Measurements from ENCODE around the gene BABAM2. TPM values are rescaled to one million over a fixed set of nuclear protein-coding genes. Genes with fewer than 3 reads are reported as not detected.
A peak's percentile ranks its signal among the peaks of the same experiment; 100 is the strongest.

The BABAM2 gene
- total RNA-seq, 4 donors from 2014 or later = 35.0 to 70.5 (median 51.5) TPM

- DNase-seq = no peak
- Histone ChIP-seq H3K4me3 (no peak overlapping the region), H3K4me1 (peaks cover 0 to 15% (median 5%) of the 10 kb centered on the region in 4 donors), H3K9me3 (no peaks in the 10 kb centered on the region), H3K36me3 (no peaks in the 10 kb centered on the region), H3K27me3 (no peaks in the 10 kb centered on the region), H3K27ac (no peak overlapping the region)
- no peak for TF ChIP-seq CTCF (IDR thresholded peaks at IDR 0.05)
- no peak for TF ChIP-seq POLR2A (IDR thresholded peaks at IDR 0.05)
These were observed 62.5 kb downstream of the BABAM2 start for GRCh38 chr2:27953077-27953476.

GRCh38 chr2:27954221-27954673 lies 63.7 kb downstream of the BABAM2 start:
- Histone ChIP-seq H3K36me3 (no peaks in the 10 kb centered on the region), H3K4me1 (peaks cover 0 to 15% (median 5%) of the 10 kb centered on the region in 4 donors), H3K27me3 (no peaks in the 10 kb centered on the region), H3K9me3 (no peaks in the 10 kb centered on the region), H3K27ac (peak overlapping the region in 2 of 4 donors; percentile 40 to 44), H3K4me3 (no peak overlapping the region)
- no peak for TF ChIP-seq CTCF (IDR thresholded peaks at IDR 0.05)
- no peak for DNase-seq

GRCh38 chr2:27954771-27955383 lies 64.3 kb downstream of the BABAM2 start:
- peak in 2 of 3 donors; percentile 21 to 62 for DNase-seq
- Histone ChIP-seq H3K4me1 (peaks cover 0 to 19% (median 5%) of the 10 kb centered on the region in 4 donors), H3K4me3 (no peak overlapping the region), H3K27ac (peak overlapping the region; percentile 18 to 44 (median 40)), H3K36me3 (no peaks in the 10 kb centered on the region), H3K27me3 (no peaks in the 10 kb centered on the region), H3K9me3 (no peaks in the 10 kb centered on the region)
- TF ChIP-seq CTCF (IDR thresholded peaks at IDR 0.05) (peak in 3 of 6 experiments; percentile 7 to 27 (median 21)), POLR2A (IDR thresholded peaks at IDR 0.05) (no peak)

- Histone ChIP-seq H3K4me1 (peaks cover 0 to 26% (median 5%) of the 10 kb centered on the region in 4 donors), H3K4me3 (no peak overlapping the region), H3K9me3 (no peaks in the 10 kb centered on the region), H3K36me3 (no peaks in the 10 kb centered on the region), H3K27me3 (no peaks in the 10 kb centered on the region), H3K27ac (peak overlapping the region; percentile 18 to 44 (median 40))
- TF ChIP-seq CTCF (IDR thresholded peaks at IDR 0.05) (no peak), POLR2A (IDR thresholded peaks at IDR 0.05) (no peak)
- no peak for DNase-seq
These were observed 65.0 kb downstream of the BABAM2 start for GRCh38 chr2:27955384-27956161.

GRCh38 chr2:27956888-27957287 lies 66.4 kb downstream of the BABAM2 start:
- DNase-seq = no peak
- Histone ChIP-seq H3K4me3 (no peak overlapping the region), H3K9me3 (no peaks in the 10 kb centered on the region), H3K27ac (no peak overlapping the region), H3K36me3 (no peaks in the 10 kb centered on the region), H3K27me3 (no peaks in the 10 kb centered on the region), H3K4me1 (peaks cover 0 to 29% (median 5%) of the 10 kb centered on the region in 4 donors)
- TF ChIP-seq CTCF (IDR thresholded peaks at IDR 0.05) (no peak), POLR2A (IDR thresholded peaks at IDR 0.05) (no peak)

Measured in Peyer's patch (tissue), 4 donors.